Kidney (tissue), 14 donors: ENCODE data around the gene BCAN. TPM values are rescaled to one million over a fixed set of nuclear protein-coding genes. Genes with fewer than 3 reads are reported as not detected.
A peak's percentile ranks its signal among the peaks of the same experiment; 100 is the strongest.

ENCODE experiments used
- DNase-seq, 5 donors: peaks; one replicate each; pipeline ENCODE4 v3.0.0-alpha.2; 2013 to 2020
- FAIRE-seq: peaks from 2 replicates; lab custom pipeline; 2012; peaks lifted over from hg19 to GRCh38; lab: Jason Lieb, UNC
- H3K27ac ChIP-seq, 2 donors: one replicate each; pipeline ENCODE4 v1.7.0; 2013; ENCODE audit warnings: low read depth in 2 of 2, low read length in 2 of 2, inconsistent platforms in 1 of 2
- H3K27me3 ChIP-seq: one replicate; pipeline ENCODE4 v1.7.1; 2013; ENCODE audit warnings: low read length, inconsistent platforms; ENCODE audit not compliant: control insufficient read depth, insufficient read depth
- H3K36me3 ChIP-seq, 3 donors: one replicate each; pipeline versions ENCODE4 v1.7.0 to v1.7.1; 2013; ENCODE audit warnings: low read length in 3 of 3, control low read depth in 1 of 3, inconsistent platforms in 1 of 3; ENCODE audit not compliant: insufficient read depth in 3 of 3, control insufficient read depth in 2 of 3
- H3K4me1 ChIP-seq, 3 donors: one replicate each; pipeline versions ENCODE4 v1.7.0 to v1.7.1; 2013; ENCODE audit warnings: low read length in 3 of 3, inconsistent platforms in 1 of 3, low read depth in 1 of 3; ENCODE audit not compliant: control insufficient read depth in 2 of 3, insufficient read depth in 2 of 3
- H3K4me3 ChIP-seq, 3 donors: one replicate each; pipeline versions ENCODE4 v1.7.0 to v1.8.1; 2013; ENCODE audit warnings: low read length in 3 of 3, control low read depth in 1 of 3, inconsistent platforms in 1 of 3
- H3K9ac ChIP-seq, 3 donors: one replicate each; pipeline versions ENCODE4 v1.7.0 to v1.7.1; 2013; ENCODE audit warnings: low read length in 3 of 3, control low read depth in 1 of 3, inconsistent platforms in 1 of 3
- H3K9me3 ChIP-seq, 3 donors: one replicate each; pipeline versions ENCODE4 v1.7.0 to v1.7.1; 2013; ENCODE audit warnings: low read length in 3 of 3, control low read depth in 1 of 3, inconsistent platforms in 1 of 3; ENCODE audit not compliant: control insufficient read depth in 2 of 3, insufficient read depth in 1 of 3
- CTCF ChIP-seq: IDR thresholded peaks from 3 replicates; pipeline ENCODE4 v1.5.1; 2012; ENCODE audit warnings: mild to moderate bottlenecking, moderate library complexity, borderline replicate concordance; ENCODE audit not compliant: insufficient read depth; ENCODE audit errors: extremely low read depth
- intact Hi-C: fragments of 100-400 bp; cut with DNase I; formaldehyde crosslinking; loops from one replicate; pipeline ENCODE4 v1.11.1; 2022
- polyA plus RNA-seq: library from polyadenylated mRNA; stranded (reverse); fragments of 350-450 nt; fragmentation: Illumina TruSeq; extraction: RNeasy Lipid Tissue Mini Kit (QIAGEN cat#74804); gene quantifications from one replicate; pipeline ENCODE4 v1.2.3, GENCODE V29; 2014; ENCODE audit warnings: low read depth, low replicate concordance; ENCODE audit not compliant: insufficient read depth
- total RNA-seq: library from RNA; stranded (reverse); fragmentation: NEBNext Ultra II Directional; extraction: Animal tissue kit (Norgen Biotek cat#: 25700); gene quantifications from one replicate; pipeline ENCODE4 v1.2.1, GENCODE V29; 2021
- donor health status: control.
- donor health status: control.
- donor health status: control.
- donor health status: control.
- donor health status: control.
- donor health status: DM: yes; HTN: yes; CAD: no.
- donor health status: Normal renal cell carcinoma (clear cell type).

Gene BCAN
- total and polyA plus RNA-seq, 2 donors from 2014 or later: 0.19 to 0.45 TPM

DNA sequence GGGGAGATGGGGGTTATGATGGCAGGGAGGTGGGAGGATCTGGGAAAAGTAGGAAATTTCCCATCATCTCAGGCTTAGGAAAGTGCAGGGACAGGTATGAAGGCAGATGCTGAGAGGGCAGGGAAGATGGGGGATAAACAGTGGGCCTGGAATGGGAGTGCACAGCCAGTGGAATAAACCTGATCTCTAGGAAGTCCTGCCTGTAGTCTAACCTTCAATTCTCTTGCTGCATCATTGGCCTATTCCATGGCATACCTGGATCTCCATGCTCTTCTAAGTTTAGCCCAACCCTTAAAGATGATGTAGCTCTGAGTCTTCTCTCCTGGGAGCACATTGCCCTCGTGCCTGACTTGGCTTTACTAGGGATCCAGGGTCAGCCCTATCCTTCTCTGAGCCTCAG lies 2.7 kb downstream of the BCAN start:
- H3K36me3 ChIP-seq: no peaks in the 10 kb centered on the region
- H3K27me3 ChIP-seq: peaks cover 41% of the 10 kb centered on the region
- no peak for FAIRE-seq

DNA sequence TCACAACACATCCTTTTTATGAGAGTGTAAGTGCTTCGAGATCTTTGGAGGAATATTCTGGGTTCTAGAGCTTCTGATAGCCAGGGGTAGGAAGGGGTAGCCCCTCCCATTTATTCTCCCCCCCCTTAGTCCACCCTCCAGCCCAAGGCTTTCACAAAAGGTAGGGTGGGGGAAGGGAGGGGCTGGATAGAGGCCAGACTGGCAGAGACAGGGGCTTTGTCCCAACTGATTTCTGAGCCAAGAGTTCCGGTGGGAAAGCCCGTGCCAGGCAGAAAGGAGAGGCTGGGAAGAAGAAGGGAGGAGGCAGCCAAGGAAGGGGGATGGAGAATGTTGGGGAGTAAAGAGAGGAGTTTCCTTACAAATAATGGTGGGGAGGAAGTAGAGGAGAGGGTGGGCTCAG lies 3.1 kb downstream of the BCAN start:
- FAIRE-seq: no peak
- Histone ChIP-seq H3K4me3 (no peak overlapping the region), H3K9ac (no peak overlapping the region), H3K27ac (no peak overlapping the region), H3K4me1 (peaks cover 0 to 5% (median 0%) of the 10 kb centered on the region in 3 donors), H3K27me3 (peaks cover 41% of the 10 kb centered on the region), H3K9me3 (no peaks in the 10 kb centered on the region), H3K36me3 (no peaks in the 10 kb centered on the region)
- DNase-seq: peak in 1 of 5 donors; percentile 18
- no peak for TF ChIP-seq CTCF
- intact Hi-C loops: no loop called here

More for the DNA sequence above, 2.7 kb downstream of the BCAN start:
- Histone ChIP-seq H3K4me3 (no peak overlapping the region), H3K27ac (no peak overlapping the region), H3K9ac (no peak overlapping the region), H3K4me1 (peaks cover 0 to 5% (median 0%) of the 10 kb centered on the region in 3 donors), H3K9me3 (no peaks in the 10 kb centered on the region)
- DNase-seq: peak in 1 of 5 donors; percentile 4
- intact Hi-C loops: no loop called here
- no peak for TF ChIP-seq CTCF

DNA sequence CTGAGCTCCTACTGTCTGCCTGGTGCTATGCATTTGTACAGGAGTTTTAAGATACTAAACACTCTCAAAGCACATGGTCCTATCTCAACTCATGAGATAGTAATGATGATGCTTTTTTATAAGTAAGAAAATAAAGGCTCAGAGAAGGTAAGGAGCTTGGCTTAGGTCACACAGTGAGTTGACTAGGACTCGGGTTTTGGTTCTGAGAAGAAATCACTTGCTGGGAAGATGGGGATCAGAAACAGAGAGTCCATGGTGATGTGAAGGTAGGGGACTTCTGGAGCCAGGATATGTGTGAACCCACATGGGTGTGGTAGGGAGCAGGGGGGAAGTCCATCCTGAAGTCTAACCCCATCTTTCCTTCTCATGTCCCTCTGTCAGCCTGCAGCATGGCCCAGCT lies 3.7 kb downstream of the BCAN start:
- no peak overlapping the region for H3K27ac ChIP-seq
- TF ChIP-seq CTCF: no peak
- H3K4me3 ChIP-seq: no peak overlapping the region
- peaks cover 0 to 5% (median 0%) of the 10 kb centered on the region in 3 donors for H3K4me1 ChIP-seq
- H3K36me3 ChIP-seq: no peaks in the 10 kb centered on the region
- no peak for DNase-seq
- intact Hi-C loops: no loop called here
- no peaks in the 10 kb centered on the region for H3K9me3 ChIP-seq
- no peak for FAIRE-seq
- no peak overlapping the region for H3K9ac ChIP-seq
- H3K27me3 ChIP-seq: peaks cover 41% of the 10 kb centered on the region

DNA sequence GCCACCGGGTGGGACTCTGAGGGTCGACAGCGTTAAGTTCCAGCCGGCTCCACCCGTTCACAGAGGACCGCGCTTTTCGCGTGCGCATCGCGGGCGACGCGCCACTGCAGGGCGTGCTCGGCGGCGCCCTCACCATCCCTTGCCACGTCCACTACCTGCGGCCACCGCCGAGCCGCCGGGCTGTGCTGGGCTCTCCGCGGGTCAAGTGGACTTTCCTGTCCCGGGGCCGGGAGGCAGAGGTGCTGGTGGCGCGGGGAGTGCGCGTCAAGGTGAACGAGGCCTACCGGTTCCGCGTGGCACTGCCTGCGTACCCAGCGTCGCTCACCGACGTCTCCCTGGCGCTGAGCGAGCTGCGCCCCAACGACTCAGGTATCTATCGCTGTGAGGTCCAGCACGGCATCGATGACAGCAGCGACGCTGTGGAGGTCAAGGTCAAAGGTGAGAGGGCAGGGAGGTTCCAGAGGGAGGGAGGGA lies 4.9 kb downstream of the BCAN start:
- Histone ChIP-seq H3K9ac (no peak overlapping the region), H3K36me3 (no peaks in the 10 kb centered on the region), H3K4me3 (no peak overlapping the region), H3K27ac (no peak overlapping the region), H3K9me3 (no peaks in the 10 kb centered on the region), H3K27me3 (peaks cover 39% of the 10 kb centered on the region), H3K4me1 (peaks cover 0 to 5% (median 0%) of the 10 kb centered on the region in 3 donors)
- FAIRE-seq (no peak), DNase-seq (peak in 1 of 5 donors; percentile 57)
- intact Hi-C loops: no loop called here
- TF ChIP-seq CTCF: no peak
